Panc1 (cell line): ENCODE data around the gene RASEF.

ENCODE experiments used
- POLR2AphosphoS5 ChIP-seq: IDR thresholded peaks from 2 replicates; pipeline ENCODE4 v1.6.1; 2012; ENCODE audit warnings: mild to moderate bottlenecking, low read depth, low read length, moderate library complexity
- SIN3A ChIP-seq: IDR thresholded peaks from 2 replicates; pipeline ENCODE4 v1.6.1; 2012; ENCODE audit warnings: low read depth, mild to moderate bottlenecking, low read length, moderate library complexity, borderline replicate concordance; ENCODE audit not compliant: insufficient read depth
- TCF7L2 ChIP-seq: IDR thresholded peaks from 2 replicates; pipeline ENCODE4 v1.6.1; 2011; ENCODE audit warnings: mild to moderate bottlenecking, low read depth, low read length, inconsistent platforms
- TF ChIP-seq, protein P1 (sequence below): fragments of 450-650 bp; IDR thresholded peaks from 2 replicates; pipeline ENCODE4 v1.5.1; 2017; ENCODE audit warnings: mild to moderate bottlenecking
- TF ChIP-seq, protein P2 (sequence below), 2 experiments: IDR thresholded peaks; 2 replicates each; pipeline ENCODE4 v1.6.1; 2011 to 2012; ENCODE audit warnings: low read depth in 2 of 2, control low read depth in 1 of 2, low read length in 1 of 2, mild to moderate bottlenecking in 1 of 2, moderate library complexity in 1 of 2; ENCODE audit not compliant: insufficient read depth in 1 of 2

DNA sequence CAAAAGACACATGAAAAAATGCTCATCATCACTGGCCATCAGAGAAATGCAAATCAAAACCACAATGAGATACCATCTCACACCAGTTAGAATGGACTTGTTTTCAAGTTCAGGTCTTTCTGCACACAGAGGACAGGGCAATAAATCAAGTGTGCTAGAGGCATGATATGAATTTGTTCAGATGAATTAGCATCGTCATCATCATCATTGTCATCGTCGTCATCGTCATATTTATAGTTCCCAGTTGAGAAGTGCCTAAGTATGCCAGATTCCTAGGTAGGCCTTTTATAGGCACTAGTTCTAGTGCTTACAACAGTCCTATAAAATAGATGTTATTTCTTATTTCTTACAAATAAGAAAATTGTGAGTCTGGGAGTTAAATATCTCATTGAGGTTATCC, 34.7 kb upstream of the RASEF start:
- TF ChIP-seq, protein P1, sequence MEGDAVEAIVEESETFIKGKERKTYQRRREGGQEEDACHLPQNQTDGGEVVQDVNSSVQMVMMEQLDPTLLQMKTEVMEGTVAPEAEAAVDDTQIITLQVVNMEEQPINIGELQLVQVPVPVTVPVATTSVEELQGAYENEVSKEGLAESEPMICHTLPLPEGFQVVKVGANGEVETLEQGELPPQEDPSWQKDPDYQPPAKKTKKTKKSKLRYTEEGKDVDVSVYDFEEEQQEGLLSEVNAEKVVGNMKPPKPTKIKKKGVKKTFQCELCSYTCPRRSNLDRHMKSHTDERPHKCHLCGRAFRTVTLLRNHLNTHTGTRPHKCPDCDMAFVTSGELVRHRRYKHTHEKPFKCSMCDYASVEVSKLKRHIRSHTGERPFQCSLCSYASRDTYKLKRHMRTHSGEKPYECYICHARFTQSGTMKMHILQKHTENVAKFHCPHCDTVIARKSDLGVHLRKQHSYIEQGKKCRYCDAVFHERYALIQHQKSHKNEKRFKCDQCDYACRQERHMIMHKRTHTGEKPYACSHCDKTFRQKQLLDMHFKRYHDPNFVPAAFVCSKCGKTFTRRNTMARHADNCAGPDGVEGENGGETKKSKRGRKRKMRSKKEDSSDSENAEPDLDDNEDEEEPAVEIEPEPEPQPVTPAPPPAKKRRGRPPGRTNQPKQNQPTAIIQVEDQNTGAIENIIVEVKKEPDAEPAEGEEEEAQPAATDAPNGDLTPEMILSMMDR, result no peak
- no peak for TF ChIP-seq POLR2AphosphoS5
- TF ChIP-seq, protein P2, sequence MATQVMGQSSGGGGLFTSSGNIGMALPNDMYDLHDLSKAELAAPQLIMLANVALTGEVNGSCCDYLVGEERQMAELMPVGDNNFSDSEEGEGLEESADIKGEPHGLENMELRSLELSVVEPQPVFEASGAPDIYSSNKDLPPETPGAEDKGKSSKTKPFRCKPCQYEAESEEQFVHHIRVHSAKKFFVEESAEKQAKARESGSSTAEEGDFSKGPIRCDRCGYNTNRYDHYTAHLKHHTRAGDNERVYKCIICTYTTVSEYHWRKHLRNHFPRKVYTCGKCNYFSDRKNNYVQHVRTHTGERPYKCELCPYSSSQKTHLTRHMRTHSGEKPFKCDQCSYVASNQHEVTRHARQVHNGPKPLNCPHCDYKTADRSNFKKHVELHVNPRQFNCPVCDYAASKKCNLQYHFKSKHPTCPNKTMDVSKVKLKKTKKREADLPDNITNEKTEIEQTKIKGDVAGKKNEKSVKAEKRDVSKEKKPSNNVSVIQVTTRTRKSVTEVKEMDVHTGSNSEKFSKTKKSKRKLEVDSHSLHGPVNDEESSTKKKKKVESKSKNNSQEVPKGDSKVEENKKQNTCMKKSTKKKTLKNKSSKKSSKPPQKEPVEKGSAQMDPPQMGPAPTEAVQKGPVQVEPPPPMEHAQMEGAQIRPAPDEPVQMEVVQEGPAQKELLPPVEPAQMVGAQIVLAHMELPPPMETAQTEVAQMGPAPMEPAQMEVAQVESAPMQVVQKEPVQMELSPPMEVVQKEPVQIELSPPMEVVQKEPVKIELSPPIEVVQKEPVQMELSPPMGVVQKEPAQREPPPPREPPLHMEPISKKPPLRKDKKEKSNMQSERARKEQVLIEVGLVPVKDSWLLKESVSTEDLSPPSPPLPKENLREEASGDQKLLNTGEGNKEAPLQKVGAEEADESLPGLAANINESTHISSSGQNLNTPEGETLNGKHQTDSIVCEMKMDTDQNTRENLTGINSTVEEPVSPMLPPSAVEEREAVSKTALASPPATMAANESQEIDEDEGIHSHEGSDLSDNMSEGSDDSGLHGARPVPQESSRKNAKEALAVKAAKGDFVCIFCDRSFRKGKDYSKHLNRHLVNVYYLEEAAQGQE (IDR thresholded peaks at IDR 0.05; ENCODE audit: insufficient read depth in 1 of 2, low read depth in 2 of 2, low read length in 1 of 2), result no peak
- no peak for TF ChIP-seq SIN3A
- TF ChIP-seq TCF7L2, result no peak
